ENCODE data around the gene PHYH. TPM values are rescaled to one million over a fixed set of nuclear protein-coding genes. Genes with fewer than 3 reads are reported as not detected.
A peak's percentile ranks its signal among the peaks of the same experiment; 100 is the strongest.
"Not testable (repeated sequence)": the region's sequence is repeated elsewhere in the genome, so short reads cannot be mapped to it uniquely, and the experiment has no call there.

The PHYH gene
- total RNA-seq: 5.7 TPM

- ATAC-seq: peak; percentile 84
Observed at GRCh38 chr10:13299437-13300287, at the start of gene PHYH. TSS of gene PHYH (minus strand) at chr10:13300064. CDS start at chr10:13300042, 22 bp downstream.

- peak; percentile 67 for ATAC-seq
Observed at GRCh38 chr10:13348216-13349017, 48.6 kb upstream of the PHYH start, which contains the start of gene SEPHS1. TSS of gene SEPHS1 (minus strand) at chr10:13348293. CDS start at chr10:13344950, 3,343 bp downstream.

DNA sequence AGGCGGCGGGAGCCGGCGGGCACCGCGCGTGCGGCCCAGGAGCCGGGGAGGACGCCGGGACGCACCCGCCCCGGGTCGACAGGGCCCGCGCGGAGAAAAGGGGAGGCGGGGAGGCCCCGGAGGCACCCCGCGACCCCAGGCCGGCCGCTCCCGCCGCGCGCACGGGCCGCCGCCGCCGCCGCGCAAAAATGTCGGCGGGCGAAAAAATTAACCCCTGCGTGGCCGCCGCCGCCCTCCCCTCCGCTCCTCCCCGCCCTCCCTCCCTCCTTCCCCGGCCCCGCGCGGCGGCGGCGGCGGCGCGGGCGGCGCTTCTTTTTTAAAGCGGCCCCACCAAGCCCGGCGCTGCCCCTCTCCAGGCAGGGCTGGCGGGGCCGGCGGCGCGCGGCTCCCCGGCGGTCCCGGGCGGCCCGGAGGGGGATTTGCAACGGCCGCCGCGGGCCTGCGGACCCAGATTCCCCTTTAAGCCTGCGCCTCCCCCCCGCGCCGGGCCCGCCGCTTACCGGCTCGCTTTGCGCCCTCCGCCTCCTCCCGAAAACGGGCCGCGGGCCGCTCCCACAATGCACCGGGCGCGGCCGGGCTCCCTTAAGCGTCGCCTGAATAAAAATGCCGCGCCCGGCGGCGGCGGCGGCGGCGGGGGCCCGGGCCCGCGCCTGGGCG, 47.8 kb upstream of the PHYH start:
- peak; percentile 75 for ATAC-seq

GRCh38 chr10:13347043-13347499, 47.2 kb upstream of the PHYH start:
- ATAC-seq: no peak

- ATAC-seq: no peak
Observed at GRCh38 chr10:13346283-13347042, 46.6 kb upstream of the PHYH start.

DNA sequence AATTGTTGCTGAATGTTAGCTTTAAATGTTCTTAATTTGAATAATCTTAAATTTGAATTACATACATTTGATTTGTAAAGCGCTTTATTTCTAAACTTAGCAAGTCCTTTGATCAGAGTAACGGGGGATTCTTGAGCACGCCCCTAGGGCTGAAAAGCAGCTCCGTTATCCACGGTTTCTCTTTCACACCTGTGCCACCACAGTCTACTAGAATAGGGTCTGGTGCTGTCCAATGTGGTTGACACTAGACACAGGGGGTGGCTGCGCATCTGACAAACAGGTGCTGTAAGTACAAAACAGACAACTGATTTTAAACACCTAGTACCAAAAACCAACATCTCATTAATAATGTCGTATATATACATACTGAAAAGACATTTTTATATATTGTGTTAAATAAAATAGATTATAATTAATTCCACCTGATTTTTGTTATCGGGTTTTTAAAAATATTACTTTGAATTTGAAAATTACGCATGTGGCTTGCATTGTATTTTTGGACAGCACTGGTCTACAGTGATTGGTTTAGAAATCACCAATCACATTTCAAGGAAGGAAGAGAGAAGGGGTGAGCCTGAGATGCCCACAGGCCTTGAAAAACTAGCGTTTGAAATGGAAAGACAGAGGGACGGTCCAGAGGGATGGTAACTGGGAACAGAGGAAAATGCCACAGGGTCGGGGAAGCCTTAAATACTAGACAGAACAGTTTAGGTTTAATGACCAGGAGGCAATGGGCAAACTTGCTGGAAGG, 40.9 kb upstream of the PHYH start:
- ATAC-seq: peak; percentile 33

DNA sequence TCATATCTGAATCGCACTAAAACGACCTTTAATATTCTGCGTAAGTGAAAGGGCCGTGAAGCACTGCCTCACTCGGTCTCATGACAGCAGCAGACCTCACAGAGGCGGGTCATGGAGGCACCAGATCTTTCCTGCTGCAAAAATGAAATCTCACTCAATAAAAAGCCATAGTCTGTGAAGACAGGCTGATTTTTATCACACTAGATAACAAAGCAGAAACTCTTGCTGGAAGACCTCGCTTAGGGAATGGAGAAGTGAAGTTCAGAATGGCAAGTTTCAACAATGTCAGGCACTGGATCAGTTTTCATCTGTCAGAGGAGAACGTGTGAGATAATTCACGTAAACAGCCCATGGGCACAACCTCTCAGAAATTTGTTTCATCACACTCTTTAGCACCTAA, 40.2 kb upstream of the PHYH start:
- ATAC-seq: no peak

DNA sequence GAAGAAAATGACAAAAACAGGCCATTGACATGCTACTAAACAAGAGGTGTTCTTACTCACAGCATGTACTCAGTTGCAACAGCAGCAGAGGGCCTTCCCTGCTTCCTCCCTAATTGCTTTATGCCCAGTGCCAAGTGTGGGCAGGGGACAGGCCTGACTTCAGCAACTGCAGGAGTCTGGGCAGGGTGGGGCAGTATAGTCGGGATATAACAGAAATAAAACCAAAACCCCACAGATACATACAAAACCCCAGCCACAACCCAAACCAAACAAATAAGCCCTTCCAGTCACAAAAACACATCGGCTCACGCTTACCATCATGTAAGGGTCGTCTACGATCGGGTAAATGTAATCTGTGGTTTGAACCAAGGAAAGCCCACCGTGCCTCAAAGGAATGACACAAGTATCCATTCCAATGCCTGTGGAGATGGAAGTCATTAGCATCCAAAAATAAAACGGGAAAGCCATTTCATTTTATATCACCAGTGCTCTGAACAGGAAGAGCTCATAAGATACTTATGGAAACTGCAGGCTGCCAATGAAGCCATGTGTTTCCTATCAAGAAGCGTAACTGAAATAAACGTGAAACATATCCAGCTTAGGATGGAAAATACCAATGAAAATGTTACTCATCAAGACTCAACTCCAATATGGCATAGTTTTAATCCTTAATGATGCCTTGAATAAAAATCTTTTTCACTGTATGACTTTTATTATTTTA, 38.7 kb upstream of the PHYH start:
- ATAC-seq: no peak

DNA sequence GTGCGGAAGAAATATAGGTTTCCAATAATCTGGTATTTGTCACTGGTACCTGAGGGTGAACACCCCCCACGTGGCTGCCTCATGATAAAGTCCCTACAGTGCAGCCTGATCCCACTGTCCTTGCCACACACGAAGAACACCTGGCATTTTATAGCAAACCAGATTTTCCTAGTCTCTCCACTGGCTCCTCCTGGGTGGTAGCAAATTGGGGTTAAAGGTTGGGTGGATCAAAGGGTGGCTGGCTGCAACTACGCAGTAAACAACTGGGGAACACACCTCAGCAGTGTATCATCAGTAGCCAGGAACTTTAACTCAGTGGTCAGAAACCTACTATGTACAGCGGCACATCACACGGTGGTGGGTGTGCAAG, 37.9 kb upstream of the PHYH start:
- no peak for ATAC-seq

DNA sequence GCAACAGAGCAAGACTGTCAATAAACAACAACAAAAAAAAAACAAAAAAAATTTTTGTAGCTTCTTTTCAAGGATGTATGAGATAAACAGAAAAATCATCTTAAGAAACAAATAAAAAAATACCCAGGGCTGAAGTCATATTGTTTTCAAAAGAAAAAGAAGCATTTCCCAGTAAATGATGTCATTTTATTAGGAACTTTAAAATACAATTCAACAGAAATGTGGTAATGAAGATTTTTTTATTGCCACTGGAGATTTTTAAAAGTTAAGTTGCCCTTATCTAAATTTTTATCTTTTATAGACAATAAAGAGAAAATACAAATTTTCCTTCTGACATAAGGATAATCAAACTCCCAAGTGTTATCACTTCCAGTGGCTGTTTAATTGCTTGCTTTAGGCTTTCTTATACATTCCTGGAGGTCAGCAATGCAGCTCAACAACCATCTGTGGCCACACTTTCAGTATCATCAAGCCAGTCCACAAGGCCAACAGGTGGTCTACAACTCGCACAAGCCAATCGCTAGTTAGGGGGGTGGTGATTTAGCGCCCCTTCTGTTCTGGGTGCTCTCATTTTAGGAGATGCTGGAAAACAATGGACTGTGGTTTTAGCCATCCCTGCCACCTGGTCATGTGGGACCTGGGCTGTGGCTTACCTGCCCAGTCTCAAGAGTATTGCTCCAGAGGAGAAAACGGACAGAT, 37.4 kb upstream of the PHYH start:
- no peak for ATAC-seq

DNA sequence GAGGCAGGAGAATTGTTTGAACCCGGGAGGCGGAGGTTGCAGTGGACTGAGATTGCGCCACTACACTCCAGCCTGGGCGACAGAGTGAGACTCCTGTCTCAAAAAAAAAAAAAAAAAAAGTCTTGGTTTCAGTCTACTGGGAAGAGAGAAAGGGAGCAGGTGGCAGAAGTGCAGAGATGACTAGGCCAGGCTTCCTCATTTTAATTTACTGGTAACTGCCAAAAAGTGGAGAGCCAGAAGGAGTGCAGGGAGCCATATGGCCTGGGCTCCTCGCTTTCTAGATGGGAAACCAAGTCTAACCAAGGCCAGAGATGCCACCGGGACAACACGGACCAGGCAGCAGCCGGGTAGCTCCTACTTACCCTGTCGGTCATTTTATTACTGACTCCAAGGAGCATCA, 36.0 kb upstream of the PHYH start:
- no peak for ATAC-seq

GRCh38 chr10:13334556-13334955, 34.7 kb upstream of the PHYH start:
- no peak for ATAC-seq

GRCh38 chr10:13331646-13332045, 31.8 kb upstream of the PHYH start:
- ATAC-seq: no peak

GRCh38 chr10:13330980-13331379, 31.1 kb upstream of the PHYH start:
- not testable (repeated sequence) for ATAC-seq

DNA sequence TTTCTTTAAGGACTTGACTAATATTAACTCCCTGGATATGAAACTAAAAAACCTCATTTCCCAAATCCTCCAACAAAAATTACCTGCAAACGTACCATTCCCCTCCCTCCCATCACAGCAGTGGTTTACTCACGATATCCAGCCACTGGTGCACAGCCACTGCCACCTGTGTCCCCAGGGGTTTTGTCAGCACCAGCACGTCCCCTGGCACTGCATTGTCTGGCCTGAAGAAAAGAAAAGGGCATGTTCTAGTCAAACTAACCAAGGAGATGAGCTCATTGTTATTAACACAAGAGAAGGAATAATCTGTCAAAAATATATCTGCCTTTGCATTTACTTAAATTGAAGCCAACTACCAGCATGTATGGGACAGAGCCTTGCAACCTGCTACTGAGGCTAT, 29.7 kb upstream of the PHYH start:
- ATAC-seq: no peak

- no peak for ATAC-seq
Observed at GRCh38 chr10:13328613-13329012, 28.7 kb upstream of the PHYH start.

GRCh38 chr10:13328126-13328525, 28.3 kb upstream of the PHYH start:
- no peak for ATAC-seq

- ATAC-seq: no peak
Observed at GRCh38 chr10:13327534-13327933, 27.7 kb upstream of the PHYH start.

DNA sequence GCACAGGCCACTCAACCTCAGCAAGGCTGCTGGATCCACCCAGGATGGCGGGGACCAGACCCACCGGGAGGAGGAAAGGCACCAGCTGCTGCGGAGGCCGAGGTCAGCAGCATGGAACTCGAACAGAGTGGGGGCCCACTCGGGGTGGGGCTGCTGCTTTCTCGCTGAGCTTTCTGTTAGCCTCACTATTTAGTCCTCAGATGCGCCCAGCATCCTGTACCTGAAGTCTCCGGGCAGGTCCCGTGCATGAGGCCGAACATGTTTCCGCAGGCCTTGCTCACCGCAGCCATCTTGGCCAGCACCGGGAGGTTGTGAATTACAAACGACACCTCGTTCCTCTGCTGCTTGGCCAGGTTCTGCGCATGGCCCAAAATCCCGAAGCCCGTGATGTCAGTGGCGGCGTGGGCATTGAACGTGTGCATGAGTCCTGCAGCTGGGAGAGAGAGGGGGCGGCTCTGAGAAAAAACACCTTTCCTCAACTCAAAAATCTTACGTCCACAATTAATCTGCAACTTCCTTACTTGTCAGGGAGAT, 22.8 kb upstream of the PHYH start:
- ATAC-seq: no peak

DNA sequence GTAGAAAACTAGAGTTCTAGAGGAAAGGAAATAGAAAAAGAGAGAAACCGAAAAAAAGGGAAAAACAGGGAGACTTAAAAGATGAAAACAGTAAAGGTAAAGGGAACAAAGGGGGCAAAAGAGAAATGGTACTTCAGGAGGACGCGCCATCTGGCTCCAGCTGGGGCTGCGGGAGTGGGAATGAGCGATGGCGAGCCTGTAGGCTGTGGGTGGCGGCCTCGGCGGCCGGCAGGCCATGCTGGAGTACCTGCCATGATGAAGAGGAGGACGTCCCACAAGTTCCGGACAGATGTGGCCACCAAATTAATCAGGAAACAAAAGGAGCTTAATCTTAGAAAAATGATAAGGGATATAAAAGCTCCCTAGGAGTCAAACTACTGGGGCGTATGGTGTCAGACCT, 21.7 kb upstream of the PHYH start:
- no peak for ATAC-seq

All from esophagus mucosa (tissue), 1 donor.